Keratinocyte (primary cell): Measurements from ENCODE around the gene LAMC3. TPM values are rescaled to one million over a fixed set of nuclear protein-coding genes. Genes with fewer than 3 reads are reported as not detected.

ENCODE experiments used
- DNase-seq: peaks from one replicate; pipeline ENCODE4 v3.0.0-alpha.2; 2011; ENCODE audit warnings: low read depth, missing footprints, low spot score
- FAIRE-seq: peaks from 2 replicates; lab custom pipeline; 2011; peaks lifted over from hg19 to GRCh38; lab: Jason Lieb, UNC
- H2AFZ ChIP-seq: 2 replicates; pipeline ENCODE4 v1.6.0; 2012; ENCODE audit warnings: low read length, control low read depth, inconsistent platforms; ENCODE audit not compliant: control insufficient read depth
- H3K27ac ChIP-seq: 2 replicates; pipeline ENCODE4 v1.5.1; 2011; ENCODE audit warnings: low read length; ENCODE audit not compliant: control insufficient read depth, insufficient read depth
- H3K27me3 ChIP-seq: 3 replicates; pipeline ENCODE4 v1.6.0; 2011; ENCODE audit warnings: low read length; ENCODE audit not compliant: control insufficient read depth, insufficient read depth; ENCODE audit errors: extremely low read depth
- H3K36me3 ChIP-seq, 2 experiments: 2 replicates in 1 of 2; 3 replicates in 1 of 2; pipeline ENCODE4 v1.5.1; 2011; ENCODE audit warnings: low read length in 2 of 2, mild to moderate bottlenecking in 1 of 2; ENCODE audit not compliant: control insufficient read depth in 2 of 2, insufficient read depth in 2 of 2; ENCODE audit errors: extremely low read depth in 1 of 2
- H3K4me1 ChIP-seq: 3 replicates; pipeline ENCODE4 v1.5.1; 2011; ENCODE audit warnings: low read length; ENCODE audit not compliant: control insufficient read depth, insufficient read depth; ENCODE audit errors: extremely low read depth
- H3K4me2 ChIP-seq: 3 replicates; pipeline ENCODE4 v1.6.0; 2011; ENCODE audit warnings: low read depth, low read length; ENCODE audit not compliant: control insufficient read depth, insufficient read depth; ENCODE audit errors: extremely low read depth
- H3K4me3 ChIP-seq, 3 experiments: fragments of 200-600 bp in 1 of 3; sonication (generic) in 1 of 3; 2 replicates in 2 of 3; 3 replicates in 1 of 3; pipeline ENCODE4 v1.5.1; 2011 to 2016; ENCODE audit warnings: low read length in 3 of 3, mild to moderate bottlenecking in 3 of 3, control low read depth in 2 of 3, inconsistent platforms in 1 of 3, low read depth in 1 of 3, mixed read lengths in 1 of 3, mixed run types in 1 of 3, moderate library complexity in 1 of 3; ENCODE audit not compliant: control insufficient read depth in 2 of 3, insufficient read depth in 2 of 3; ENCODE audit errors: extremely low read depth in 1 of 3
- H3K79me2 ChIP-seq: 2 replicates; pipeline ENCODE4 v1.6.0; 2012; ENCODE audit warnings: low read length; ENCODE audit not compliant: control insufficient read depth, insufficient read depth
- H3K9ac ChIP-seq: 3 replicates; pipeline ENCODE4 v1.6.0; 2011; ENCODE audit warnings: low read length; ENCODE audit not compliant: control insufficient read depth, insufficient read depth; ENCODE audit errors: extremely low read depth
- H3K9me1 ChIP-seq: 3 replicates; pipeline ENCODE4 v1.6.0; 2011; ENCODE audit warnings: low read length; ENCODE audit not compliant: control insufficient read depth, insufficient read depth; ENCODE audit errors: extremely low read depth
- H3K9me3 ChIP-seq: 2 replicates; pipeline ENCODE4 v1.5.1; 2012; ENCODE audit warnings: low read depth, low read length; ENCODE audit not compliant: control insufficient read depth
- H4K20me1 ChIP-seq: 3 replicates; pipeline ENCODE4 v1.6.0; 2011; ENCODE audit warnings: low read length; ENCODE audit not compliant: control insufficient read depth, insufficient read depth; ENCODE audit errors: extremely low read depth
- CTCF ChIP-seq, 3 experiments: IDR thresholded peaks in 1 of 3; conservative IDR thresholded peaks in 1 of 3; optimal IDR thresholded peaks in 1 of 3; 2 replicates in 2 of 3; 3 replicates in 1 of 3; pipeline versions ENCODE3 to v1.5.1; 2011; ENCODE audit warnings: low read length in 3 of 3, mild to moderate bottlenecking in 3 of 3, moderate library complexity in 2 of 3, control low read depth in 1 of 3, inconsistent platforms in 1 of 3; ENCODE audit not compliant: insufficient read depth in 2 of 3; ENCODE audit errors: extremely low read depth in 1 of 3
- EZH2 ChIP-seq: IDR thresholded peaks from one replicate; pipeline ENCODE4 v1.6.1; 2012; ENCODE audit warnings: inconsistent platforms, mild to moderate bottlenecking, low read length, moderate library complexity
- dilution Hi-C: fragments of 300-500 bp; cut with MboI; formaldehyde crosslinking; loops from one replicate; pipeline ENCODE4 v1.7.0; 2020; ENCODE audit warnings: low sequenced_read_pairs; ENCODE audit not compliant: extremely low pct_ligation_motif_present
- polyA plus RNA-seq, 5 experiments: library from polyadenylated mRNA; depleted of rRNA in 3 of 5; stranded (reverse) in 3 of 5; stranded (forward) in 1 of 5; unstranded in 1 of 5; fragments of >200 nt; gene quantifications; 1 replicate in 1 of 5; 2 replicates in 3 of 5; 3 replicates in 1 of 5; pipeline versions ENCODE4 v1.2.1 to v1.2.3, GENCODE V29; 2011 to 2012; ENCODE audit warnings: missing spikeins in 2 of 5, low read depth in 1 of 5, low replicate concordance in 1 of 5

LAMC3 gene
- polyA plus RNA-seq, 1 donor (not counting 4 experiments of a cell fraction or from before 2014, with no cell fraction given) = not detected

- dilution Hi-C loops = no loop called here
- DNase-seq (no peak), FAIRE-seq (no peak)
- Histone ChIP-seq H3K9ac (no peak overlapping the region), H3K9me1 (no peaks in the 10 kb centered on the region), H2AFZ (no peak overlapping the region), H3K36me3 (no peaks in the 10 kb centered on the region), H3K4me2 (no peak overlapping the region), H3K27ac (no peak overlapping the region), H3K79me2 (no peaks in the 10 kb centered on the region), H3K4me1 (no peaks in the 10 kb centered on the region), H4K20me1 (no peaks in the 10 kb centered on the region), H3K9me3 (no peaks in the 10 kb centered on the region), H3K27me3 (peaks cover 46% of the 10 kb centered on the region), H3K4me3 (no peak overlapping the region)
- TF ChIP-seq CTCF (optimal IDR thresholded peaks at IDR 0.05 in 1 of 3, IDR thresholded peaks at IDR 0.05 in 1 of 3, conservative IDR thresholded peaks at IDR 0.05 in 1 of 3; ENCODE audit: extremely low read depth in 1 of 3, insufficient read depth in 2 of 3, low read length in 3 of 3) (no peak), EZH2 (no peak)
Observed at GRCh38 chr9:131010482-131011273, 1.7 kb downstream of the LAMC3 start.

GRCh38 chr9:131011274-131012022 lies 2.5 kb downstream of the LAMC3 start:
- H4K20me1 ChIP-seq = no peaks in the 10 kb centered on the region
- H3K27me3 ChIP-seq = peaks cover 46% of the 10 kb centered on the region
- H3K4me1 ChIP-seq = no peaks in the 10 kb centered on the region
- DNase-seq = no peak
- dilution Hi-C loops = no loop called here
- H3K27ac ChIP-seq = no peak overlapping the region
- H3K36me3 ChIP-seq = no peaks in the 10 kb centered on the region
- H3K4me2 ChIP-seq = no peak overlapping the region
- H3K9me3 ChIP-seq = no peaks in the 10 kb centered on the region
- FAIRE-seq = no peak
- no peak overlapping the region for H3K4me3 ChIP-seq
- H3K79me2 ChIP-seq = no peaks in the 10 kb centered on the region
- H2AFZ ChIP-seq = no peak overlapping the region
- H3K9me1 ChIP-seq = no peaks in the 10 kb centered on the region
- H3K9ac ChIP-seq = no peak overlapping the region
- no peak for TF ChIP-seq CTCF (optimal IDR thresholded peaks at IDR 0.05 in 1 of 3, IDR thresholded peaks at IDR 0.05 in 1 of 3, conservative IDR thresholded peaks at IDR 0.05 in 1 of 3; ENCODE audit: extremely low read depth in 1 of 3, insufficient read depth in 2 of 3, low read length in 3 of 3)
- no peak for TF ChIP-seq EZH2
